Right lobe of liver (tissue), 6 donors: ENCODE measurements around the gene BLM. TPM values are rescaled to one million over a fixed set of nuclear protein-coding genes. Genes with fewer than 3 reads are reported as not detected.

ENCODE experiments used
- ATAC-seq, 4 donors: fragments of 200-7000 bp; cut with Tn5 transposase; one replicate each; pipeline ENCODE4 v1.9.1; 2020; ENCODE audit warnings: mild to moderate bottlenecking in 4 of 4, moderate library complexity in 4 of 4
- DNase-seq, 3 donors: peaks; one replicate each; pipeline ENCODE4 v3.0.0-alpha.2; 2020
- H3K27ac ChIP-seq, 3 donors: fragments of 200-600 bp; one replicate each; pipeline ENCODE4 v1.8.0; 2022
- H3K27me3 ChIP-seq, 2 donors: fragments of 200-600 bp; one replicate each; pipeline ENCODE4 v1.8.0; 2022
- H3K36me3 ChIP-seq, 4 donors: fragments of 200-600 bp; sonication (generic) in 1 of 4; one replicate each; pipeline versions ENCODE4 v1.5.1 to v1.8.0; 2017 to 2022; ENCODE audit warnings: control low read depth in 1 of 4
- H3K4me1 ChIP-seq, 4 donors: fragments of 200-600 bp; sonication (generic) in 1 of 4; one replicate each; pipeline versions ENCODE4 v1.5.1 to v1.8.0; 2017 to 2022; ENCODE audit warnings: control low read depth in 1 of 4
- H3K4me3 ChIP-seq, 3 donors: fragments of 200-600 bp; one replicate each; pipeline ENCODE4 v1.8.0; 2022
- H3K9me3 ChIP-seq, 4 donors: fragments of 200-600 bp; sonication (generic) in 1 of 4; one replicate each; pipeline versions ENCODE4 v1.5.1 to v1.8.0; 2017 to 2022; ENCODE audit warnings: control low read depth in 1 of 4
- CTCF ChIP-seq, 4 donors: fragments of 200-600 bp in 3 of 4; fragments of 450-650 bp in 1 of 4; IDR thresholded peaks; one replicate each; pipeline versions ENCODE4 v1.5.1 to v1.8.0; 2016 to 2022; ENCODE audit warnings: antibody characterized with exemption in 4 of 4, mild to moderate bottlenecking in 2 of 4
- POLR2A ChIP-seq: fragments of 450-650 bp; IDR thresholded peaks from one replicate; pipeline ENCODE4 v1.6.1; 2017; ENCODE audit warnings: antibody characterized with exemption, mild to moderate bottlenecking
- WGBS: methylation state at CpG from one replicate; pipeline ENCODE4 v1.1.6; 2018; ENCODE audit warnings: low coverage, low lambda C conversion rate; ENCODE audit not compliant: insufficient coverage; ENCODE audit errors: missing lambda C conversion rate; 5-methylcytosine and 5-hydroxymethylcytosine counted together
- intact Hi-C, 2 donors: fragments of 100-400 bp; cut with DNase I; formaldehyde crosslinking; loops; one replicate each; pipeline versions ENCODE4 v1.11.2 to v1.14.1; 2022
- total RNA-seq, 6 experiments: library from RNA; depleted of rRNA in 2 of 6; stranded (reverse); fragments of >200 nt in 2 of 6; fragmentation: NEBNext Ultra II Directional in 3 of 6; extraction: Animal tissue kit (Norgen Biotek cat#: 25700) in 3 of 6; gene quantifications; one replicate each; pipeline versions ENCODE4 v1.1.0 to v1.2.4, GENCODE V29; 2016 to 2023
- donor health status: DM: no; HTN: yes; CAD: no.
- donor health status: DM: no; HTN: no; CAD: no.
- donor health status: DM: no; HTN: no; CAD: no.
- donor health status: DM: no; HTN: yes; CAD: no.
- donor health status: DM: no; HTN: yes; CAD: no.

Gene BLM
- total RNA-seq, 6 experiments from 2014 or later = 0.20 to 2.3 (median 0.45) TPM

GRCh38 chr15:90787881-90788280, 70.7 kb downstream of the BLM start:
- DNase-seq (no peak), ATAC-seq (no peak)
- Histone ChIP-seq H3K27ac (no peak overlapping the region), H3K4me1 (peaks cover 0 to 7% (median 2%) of the 10 kb centered on the region in 4 donors), H3K36me3 (no peaks in the 10 kb centered on the region), H3K27me3 (no peaks in the 10 kb centered on the region), H3K4me3 (no peak overlapping the region), H3K9me3 (no peaks in the 10 kb centered on the region)
- TF ChIP-seq CTCF (IDR thresholded peaks at IDR 0.05) (no peak), POLR2A (no peak)
- intact Hi-C loops = loop anchor here in 1 of 2 donors (10.0 kb wide), 1 partner anchor 63 kb away; no protein-coding TSS in a partner anchor
- WGBS = 89% methylated on average over 3 of the region's 3 CpGs

GRCh38 chr15:90789462-90789861, 72.3 kb downstream of the BLM start:
- Histone ChIP-seq H3K9me3 (no peaks in the 10 kb centered on the region), H3K36me3 (no peaks in the 10 kb centered on the region), H3K4me1 (peaks cover 0 to 14% (median 2%) of the 10 kb centered on the region in 4 donors), H3K27me3 (no peaks in the 10 kb centered on the region), H3K4me3 (no peak overlapping the region), H3K27ac (no peak overlapping the region)
- DNase-seq (no peak), ATAC-seq (no peak)
- TF ChIP-seq POLR2A (no peak), CTCF (IDR thresholded peaks at IDR 0.05) (no peak)
- intact Hi-C loops = loop anchor here in 1 of 2 donors (10.0 kb wide), 1 partner anchor 65 kb away; no protein-coding TSS in a partner anchor
- WGBS = 93% methylated on average over 5 of the region's 5 CpGs

- Histone ChIP-seq H3K4me3 (no peak overlapping the region), H3K9me3 (no peaks in the 10 kb centered on the region), H3K4me1 (peaks cover 0 to 14% (median 2%) of the 10 kb centered on the region in 4 donors), H3K27ac (no peak overlapping the region), H3K36me3 (no peaks in the 10 kb centered on the region), H3K27me3 (no peaks in the 10 kb centered on the region)
- intact Hi-C loops = no loop called here
- no peak for ATAC-seq
- TF ChIP-seq POLR2A (no peak), CTCF (IDR thresholded peaks at IDR 0.05) (no peak)
- 49% methylated on average over 3 of the region's 3 CpGs for WGBS
- DNase-seq = no peak
These were observed 72.9 kb downstream of the BLM start for GRCh38 chr15:90790057-90790456.

- H3K27me3 ChIP-seq = no peaks in the 10 kb centered on the region
- no peak for DNase-seq
- intact Hi-C loops = no loop called here
- ATAC-seq = no peak
- TF ChIP-seq POLR2A (no peak), CTCF (IDR thresholded peaks at IDR 0.05) (no peak)
- peaks cover 0 to 14% (median 2%) of the 10 kb centered on the region in 4 donors for H3K4me1 ChIP-seq
- 93% methylated on average over 4 of the region's 4 CpGs for WGBS
- no peak overlapping the region for H3K27ac ChIP-seq
- no peaks in the 10 kb centered on the region for H3K9me3 ChIP-seq
- H3K36me3 ChIP-seq = no peaks in the 10 kb centered on the region
- H3K4me3 ChIP-seq = no peak overlapping the region
These were observed 73.4 kb downstream of the BLM start for GRCh38 chr15:90790561-90790960.

DNA sequence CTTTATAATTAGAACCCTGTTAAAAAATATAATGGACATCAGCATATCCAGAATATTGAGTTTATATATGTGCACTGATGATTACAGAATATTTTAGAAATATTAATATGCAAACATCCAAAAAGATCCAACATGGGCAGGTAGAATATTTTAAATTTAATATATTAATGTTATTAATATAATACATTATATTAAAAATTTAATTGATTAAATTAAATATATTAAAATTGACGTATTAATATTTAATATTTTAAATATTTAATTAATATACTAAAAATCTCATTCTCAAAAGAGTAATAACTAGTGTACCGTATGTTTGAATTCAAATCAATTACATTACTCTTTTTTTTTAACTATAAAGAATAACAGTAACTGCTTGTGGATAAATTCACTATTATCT, 77.4 kb downstream of the BLM start:
- no peak overlapping the region for H3K27ac ChIP-seq
- TF ChIP-seq CTCF (IDR thresholded peaks at IDR 0.05) (no peak), POLR2A (no peak)
- DNase-seq = no peak
- WGBS = 100% methylated on average over 2 of the region's 2 CpGs
- H3K27me3 ChIP-seq = no peaks in the 10 kb centered on the region
- no peak overlapping the region for H3K4me3 ChIP-seq
- ATAC-seq = no peak
- no peaks in the 10 kb centered on the region for H3K36me3 ChIP-seq
- intact Hi-C loops = no loop called here
- H3K9me3 ChIP-seq = no peaks in the 10 kb centered on the region
- H3K4me1 ChIP-seq = peaks cover 0 to 14% (median 2%) of the 10 kb centered on the region in 4 donors
